Measurements from ENCODE around the gene ANKDD1B.
"Not testable (repeated sequence)": the region's sequence is repeated elsewhere in the genome, so short reads cannot be mapped to it uniquely, and the experiment has no call there.

Gene ANKDD1B

GRCh38 chr5:75611311-75612225, at the start of gene ANKDD1B:
ANKDD1B (plus strand) TSS chr5:75611453; CDS start chr5:75611635, 182 bp downstream.
- H3K27ac ChIP-seq (ENCODE audit: low read depth, low read length): peak within 1 kb of the TSS; percentile 73
- H3K4me3 ChIP-seq (ENCODE audit: low read depth, low read length): peak within 1 kb of the TSS; percentile 69
- no peaks in the 10 kb centered on the region; the same call in 1 of the 2 replicates for H3K27me3 ChIP-seq (ENCODE audit: control insufficient read depth, insufficient read depth, low read length)
- H3K36me3 ChIP-seq (ENCODE audit: control insufficient read depth, insufficient read depth, low read length): no peaks in the 10 kb centered on the region
- H3K9me3 ChIP-seq (ENCODE audit: control insufficient read depth, insufficient read depth, low read length): no peaks in the 10 kb centered on the region
- H3K9ac ChIP-seq (ENCODE audit: low read depth, low read length): peak within 1 kb of the TSS; percentile 72
- peaks cover 28% of the 10 kb centered on the region for H3K4me1 ChIP-seq (ENCODE audit: control insufficient read depth, insufficient read depth, low read length)

- not testable (repeated sequence) for H3K36me3 ChIP-seq (ENCODE audit: control insufficient read depth, insufficient read depth, low read length); H3K27me3 ChIP-seq (ENCODE audit: control insufficient read depth, insufficient read depth, low read length); H3K9me3 ChIP-seq (ENCODE audit: control insufficient read depth, insufficient read depth, low read length); H3K4me3 ChIP-seq (ENCODE audit: low read depth, low read length)
- H3K4me1 ChIP-seq (ENCODE audit: control insufficient read depth, insufficient read depth, low read length): peaks cover 14% of the 10 kb centered on the region; the same call in 1 of the 2 replicates
- H3K9ac ChIP-seq (ENCODE audit: low read depth, low read length): 0 out of 2 replicates have a peak overlapping the region, but pooled peaks have one; percentile 12
- H3K27ac ChIP-seq (ENCODE audit: low read depth, low read length): peak overlapping the region; percentile 89
These were observed 45.1 kb upstream of the ANKDD1B start for GRCh38 chr5:75565991-75566709.

- no peaks in the 10 kb centered on the region for H3K27me3 ChIP-seq (ENCODE audit: control insufficient read depth, insufficient read depth, low read length)
- 0 out of 2 replicates have a peak overlapping the region, but pooled peaks have one; percentile 12 for H3K9ac ChIP-seq (ENCODE audit: low read depth, low read length)
- no peak overlapping the region for H3K4me3 ChIP-seq (ENCODE audit: low read depth, low read length)
- H3K4me1 ChIP-seq (ENCODE audit: control insufficient read depth, insufficient read depth, low read length): peaks cover 14% of the 10 kb centered on the region; the same call in 1 of the 2 replicates
- H3K36me3 ChIP-seq (ENCODE audit: control insufficient read depth, insufficient read depth, low read length): no peaks in the 10 kb centered on the region
- peak overlapping the region; percentile 89 for H3K27ac ChIP-seq (ENCODE audit: low read depth, low read length)
- H3K9me3 ChIP-seq (ENCODE audit: control insufficient read depth, insufficient read depth, low read length): no peaks in the 10 kb centered on the region
These were observed 44.4 kb upstream of the ANKDD1B start for GRCh38 chr5:75566710-75567309.

GRCh38 chr5:75567710-75568109, 43.5 kb upstream of the ANKDD1B start:
- peak overlapping the region; percentile 68 for H3K27ac ChIP-seq (ENCODE audit: low read depth, low read length)
- H3K4me3 ChIP-seq (ENCODE audit: low read depth, low read length): no peak overlapping the region
- H3K9ac ChIP-seq (ENCODE audit: low read depth, low read length): no peak overlapping the region
- H3K36me3 ChIP-seq (ENCODE audit: control insufficient read depth, insufficient read depth, low read length): no peaks in the 10 kb centered on the region
- H3K27me3 ChIP-seq (ENCODE audit: control insufficient read depth, insufficient read depth, low read length): no peaks in the 10 kb centered on the region
- no peaks in the 10 kb centered on the region for H3K9me3 ChIP-seq (ENCODE audit: control insufficient read depth, insufficient read depth, low read length)
- peaks cover 14% of the 10 kb centered on the region; the same call in 1 of the 2 replicates for H3K4me1 ChIP-seq (ENCODE audit: control insufficient read depth, insufficient read depth, low read length)

GRCh38 chr5:75568202-75568601, 43.1 kb upstream of the ANKDD1B start:
- no peaks in the 10 kb centered on the region for H3K36me3 ChIP-seq (ENCODE audit: control insufficient read depth, insufficient read depth, low read length)
- no peak overlapping the region for H3K9ac ChIP-seq (ENCODE audit: low read depth, low read length)
- H3K27ac ChIP-seq (ENCODE audit: low read depth, low read length): peak overlapping the region; percentile 68
- no peaks in the 10 kb centered on the region for H3K27me3 ChIP-seq (ENCODE audit: control insufficient read depth, insufficient read depth, low read length)
- no peak overlapping the region for H3K4me3 ChIP-seq (ENCODE audit: low read depth, low read length)
- H3K9me3 ChIP-seq (ENCODE audit: control insufficient read depth, insufficient read depth, low read length): no peaks in the 10 kb centered on the region
- peaks cover 14% of the 10 kb centered on the region; the same call in 1 of the 2 replicates for H3K4me1 ChIP-seq (ENCODE audit: control insufficient read depth, insufficient read depth, low read length)

GRCh38 chr5:75571547-75571946, 39.7 kb upstream of the ANKDD1B start:
- no peaks in the 10 kb centered on the region for H3K9me3 ChIP-seq (ENCODE audit: control insufficient read depth, insufficient read depth, low read length)
- H3K27ac ChIP-seq (ENCODE audit: low read depth, low read length): no peak overlapping the region
- H3K4me3 ChIP-seq (ENCODE audit: low read depth, low read length): no peak overlapping the region
- H3K36me3 ChIP-seq (ENCODE audit: control insufficient read depth, insufficient read depth, low read length): no peaks in the 10 kb centered on the region
- H3K9ac ChIP-seq (ENCODE audit: low read depth, low read length): no peak overlapping the region
- no peaks in the 10 kb centered on the region for H3K27me3 ChIP-seq (ENCODE audit: control insufficient read depth, insufficient read depth, low read length)
- peaks cover 14% of the 10 kb centered on the region; the same call in 1 of the 2 replicates for H3K4me1 ChIP-seq (ENCODE audit: control insufficient read depth, insufficient read depth, low read length)

GRCh38 chr5:75574791-75575190, 36.5 kb upstream of the ANKDD1B start:
- H3K9ac ChIP-seq (ENCODE audit: low read depth, low read length): no peak overlapping the region
- no peaks in the 10 kb centered on the region for H3K36me3 ChIP-seq (ENCODE audit: control insufficient read depth, insufficient read depth, low read length)

GRCh38 chr5:75578280-75578679, 33.0 kb upstream of the ANKDD1B start:
- H3K27ac ChIP-seq (ENCODE audit: low read depth, low read length): not testable (repeated sequence)

More at GRCh38 chr5:75574791-75575190, 36.5 kb upstream of the ANKDD1B start:
- Histone ChIP-seq H3K27me3 (ENCODE audit: control insufficient read depth, insufficient read depth, low read length) (no peaks in the 10 kb centered on the region), H3K4me3 (ENCODE audit: low read depth, low read length) (no peak overlapping the region), H3K4me1 (ENCODE audit: control insufficient read depth, insufficient read depth, low read length) (no peaks in the 10 kb centered on the region), H3K9me3 (ENCODE audit: control insufficient read depth, insufficient read depth, low read length) (no peaks in the 10 kb centered on the region), H3K27ac (ENCODE audit: low read depth, low read length) (no peak overlapping the region)

GRCh38 chr5:75584641-75585040, 26.6 kb upstream of the ANKDD1B start:
- peaks cover 8% of the 10 kb centered on the region for H3K4me1 ChIP-seq (ENCODE audit: control insufficient read depth, insufficient read depth, low read length)
- H3K9me3 ChIP-seq (ENCODE audit: control insufficient read depth, insufficient read depth, low read length): no peaks in the 10 kb centered on the region
- H3K9ac ChIP-seq (ENCODE audit: low read depth, low read length): no peak overlapping the region
- 0 out of 2 replicates have a peak, but pooled peaks cover 2% of the 10 kb centered on the region for H3K36me3 ChIP-seq (ENCODE audit: control insufficient read depth, insufficient read depth, low read length)
- no peak overlapping the region for H3K27ac ChIP-seq (ENCODE audit: low read depth, low read length)
- H3K27me3 ChIP-seq (ENCODE audit: control insufficient read depth, insufficient read depth, low read length): no peaks in the 10 kb centered on the region
- no peak overlapping the region for H3K4me3 ChIP-seq (ENCODE audit: low read depth, low read length)

More at GRCh38 chr5:75578280-75578679, 33.0 kb upstream of the ANKDD1B start:
- H3K27me3 ChIP-seq (ENCODE audit: control insufficient read depth, insufficient read depth, low read length); H3K9ac ChIP-seq (ENCODE audit: low read depth, low read length); H3K4me1 ChIP-seq (ENCODE audit: control insufficient read depth, insufficient read depth, low read length); H3K4me3 ChIP-seq (ENCODE audit: low read depth, low read length); H3K9me3 ChIP-seq (ENCODE audit: control insufficient read depth, insufficient read depth, low read length); H3K36me3 ChIP-seq (ENCODE audit: control insufficient read depth, insufficient read depth, low read length): not testable (repeated sequence)

GRCh38 chr5:75588666-75589065, 22.6 kb upstream of the ANKDD1B start:
- Histone ChIP-seq H3K9me3 (ENCODE audit: control insufficient read depth, insufficient read depth, low read length) (no peaks in the 10 kb centered on the region), H3K27ac (ENCODE audit: low read depth, low read length) (peak overlapping the region; percentile 40), H3K27me3 (ENCODE audit: control insufficient read depth, insufficient read depth, low read length) (no peaks in the 10 kb centered on the region), H3K36me3 (ENCODE audit: control insufficient read depth, insufficient read depth, low read length) (no peaks in the 10 kb centered on the region), H3K4me3 (ENCODE audit: low read depth, low read length) (no peak overlapping the region), H3K9ac (ENCODE audit: low read depth, low read length) (no peak overlapping the region), H3K4me1 (ENCODE audit: control insufficient read depth, insufficient read depth, low read length) (peaks cover 8% of the 10 kb centered on the region)

Data from HUES48 (cell line).